Stimulated activated CD8-positive, alpha-beta memory T cell treated with anti-CD3 and anti-CD28 coated beads, Interleukin-4, amount 100 ng/mL, for 4 hours (primary cell): ENCODE data around the gene KCNN1.
"Not testable (repeated sequence)": the region's sequence is repeated elsewhere in the genome, so short reads cannot be mapped to it uniquely, and the experiment has no call there.

Source experiments
- DNase-seq, 2 donors: peaks; one replicate each; pipeline ENCODE4 v3.0.0-alpha.2; 2020; ENCODE audit warnings: low read depth in 2 of 2, low spot score in 1 of 2

The KCNN1 gene

GRCh38 chr19:17966550-17967256 is at the start of gene KCNN1:
TSS of gene KCNN1 (plus strand) at chr19:17967107. CDS start at chr19:17973889, 6,782 bp downstream.
- no peak for DNase-seq

DNA sequence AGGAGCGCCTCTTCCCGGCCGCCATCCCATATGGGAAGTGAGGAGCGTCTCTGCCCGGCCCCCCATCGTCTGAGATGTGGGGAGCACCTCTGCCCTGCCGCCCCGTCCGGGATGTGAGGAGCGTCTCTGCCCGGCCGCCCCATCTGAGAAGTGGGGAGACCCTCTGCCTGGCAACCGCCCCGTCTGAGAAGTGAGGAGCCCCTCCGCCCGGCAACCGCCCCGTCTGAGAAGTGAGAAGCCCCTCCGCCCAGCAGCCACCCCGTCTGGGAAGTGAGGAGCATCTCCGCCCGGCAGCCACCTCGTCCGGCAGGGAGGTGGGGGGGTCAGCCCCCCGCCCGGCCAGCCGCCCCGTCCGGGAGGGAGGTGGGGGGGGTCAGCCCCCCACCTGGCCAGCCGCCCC is 48.8 kb upstream of the KCNN1 start:
- DNase-seq = not testable (repeated sequence)

- DNase-seq = not testable (repeated sequence)
Observed at GRCh38 chr19:17919122-17919521, 47.8 kb upstream of the KCNN1 start.

GRCh38 chr19:17920527-17920926 is 46.4 kb upstream of the KCNN1 start:
- DNase-seq = no peak

DNA sequence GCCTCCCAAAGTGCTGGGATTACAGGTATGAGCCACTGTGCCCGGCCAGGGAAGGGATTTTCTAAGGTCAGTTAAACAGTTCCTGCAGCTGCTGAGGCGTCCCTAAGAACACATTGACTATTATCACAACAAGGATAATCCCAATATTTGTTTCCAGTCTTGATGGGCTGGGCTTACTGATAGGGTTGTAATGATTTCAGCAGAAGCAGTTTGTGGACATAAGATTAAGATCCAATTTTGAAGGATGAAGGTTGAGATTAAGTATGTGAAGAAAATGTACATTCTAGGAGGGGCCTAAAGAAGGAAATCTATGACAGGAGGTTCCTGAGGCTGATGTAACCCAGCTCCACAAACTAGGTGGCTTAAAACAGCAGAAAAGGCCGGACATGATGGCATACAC is 44.8 kb upstream of the KCNN1 start:
- DNase-seq = no peak

- no peak for DNase-seq
Observed at GRCh38 chr19:17926044-17926443, 40.9 kb upstream of the KCNN1 start.

DNA sequence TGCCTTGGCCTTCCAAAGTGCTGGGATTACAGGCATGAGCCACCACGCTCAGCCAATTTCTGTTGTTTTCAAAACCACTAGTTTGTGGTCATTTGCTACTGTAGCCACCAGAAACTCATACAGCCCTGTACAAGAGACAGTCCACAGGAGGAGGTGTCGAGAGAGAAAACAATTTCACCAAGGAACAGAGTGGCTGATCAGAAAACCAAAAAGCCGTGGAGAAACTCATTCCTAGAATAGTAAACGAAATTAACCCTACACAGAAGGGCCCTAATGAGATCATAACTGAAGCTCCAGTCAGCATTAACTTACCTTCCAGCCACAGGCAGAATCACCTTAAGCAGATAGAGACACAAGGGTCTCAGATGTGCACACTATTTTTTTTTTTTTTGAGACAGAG is 37.9 kb upstream of the KCNN1 start:
- no peak for DNase-seq

- DNase-seq = no peak
Observed at GRCh38 chr19:17931532-17932191, 35.2 kb upstream of the KCNN1 start.

GRCh38 chr19:17932485-17933338 is 34.2 kb upstream of the KCNN1 start, which contains the start of gene CCDC124:
TSS of gene CCDC124 (plus strand) at chr19:17933015. CDS start at chr19:17936421, 3,406 bp downstream.
- peak; percentile 81 to 82 for DNase-seq

GRCh38 chr19:17933414-17934129 is 33.3 kb upstream of the KCNN1 start:
- no peak for DNase-seq

DNA sequence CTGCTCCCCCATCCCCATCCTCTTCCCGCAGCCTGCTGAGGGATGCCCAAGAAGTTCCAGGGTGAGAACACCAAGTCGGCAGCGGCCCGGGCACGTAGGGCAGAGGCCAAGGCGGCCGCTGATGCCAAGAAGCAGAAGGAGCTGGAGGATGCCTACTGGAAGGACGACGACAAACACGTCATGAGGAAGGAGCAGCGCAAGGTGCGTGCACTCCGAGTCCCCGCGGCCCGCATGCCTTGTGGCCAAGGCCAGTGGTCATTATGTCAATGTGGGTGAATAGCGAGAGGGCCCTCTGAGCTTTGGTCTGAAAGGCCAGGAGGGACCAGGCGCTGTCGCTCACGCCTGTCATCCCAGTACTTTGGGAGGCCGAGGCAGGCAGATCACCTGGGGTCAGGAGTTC is 30.5 kb upstream of the KCNN1 start:
- DNase-seq = no peak

DNA sequence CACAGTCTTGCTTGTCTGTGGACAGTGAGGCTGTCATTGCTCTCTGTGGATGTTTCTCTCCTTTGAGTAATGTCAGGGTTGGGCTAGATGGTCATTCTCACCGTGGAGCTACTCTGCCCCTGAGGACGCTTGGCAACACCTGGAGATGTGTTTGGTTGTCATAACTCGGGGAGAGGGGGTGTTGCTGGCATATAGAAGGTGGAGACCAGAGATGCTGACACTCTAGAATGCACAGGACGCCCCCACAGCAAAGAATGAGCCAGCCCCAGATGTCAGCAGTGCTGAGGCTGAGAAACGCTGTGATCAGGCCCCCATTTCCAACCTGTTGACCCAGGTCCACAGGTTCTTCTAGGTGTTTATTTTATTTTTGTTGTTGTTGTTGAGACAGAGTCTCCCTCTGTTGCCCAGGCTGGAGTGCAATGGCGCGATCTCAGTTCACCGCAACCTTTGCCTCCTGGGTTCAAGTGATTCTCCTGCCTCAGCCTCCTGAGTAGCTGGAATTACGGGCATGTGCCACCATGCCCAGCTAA is 29.5 kb upstream of the KCNN1 start:
- DNase-seq = no peak

GRCh38 chr19:17938092-17938845 is 28.6 kb upstream of the KCNN1 start:
- DNase-seq = peak; percentile 62 to 73

GRCh38 chr19:17942181-17942580 is 24.7 kb upstream of the KCNN1 start:
- no peak for DNase-seq

DNA sequence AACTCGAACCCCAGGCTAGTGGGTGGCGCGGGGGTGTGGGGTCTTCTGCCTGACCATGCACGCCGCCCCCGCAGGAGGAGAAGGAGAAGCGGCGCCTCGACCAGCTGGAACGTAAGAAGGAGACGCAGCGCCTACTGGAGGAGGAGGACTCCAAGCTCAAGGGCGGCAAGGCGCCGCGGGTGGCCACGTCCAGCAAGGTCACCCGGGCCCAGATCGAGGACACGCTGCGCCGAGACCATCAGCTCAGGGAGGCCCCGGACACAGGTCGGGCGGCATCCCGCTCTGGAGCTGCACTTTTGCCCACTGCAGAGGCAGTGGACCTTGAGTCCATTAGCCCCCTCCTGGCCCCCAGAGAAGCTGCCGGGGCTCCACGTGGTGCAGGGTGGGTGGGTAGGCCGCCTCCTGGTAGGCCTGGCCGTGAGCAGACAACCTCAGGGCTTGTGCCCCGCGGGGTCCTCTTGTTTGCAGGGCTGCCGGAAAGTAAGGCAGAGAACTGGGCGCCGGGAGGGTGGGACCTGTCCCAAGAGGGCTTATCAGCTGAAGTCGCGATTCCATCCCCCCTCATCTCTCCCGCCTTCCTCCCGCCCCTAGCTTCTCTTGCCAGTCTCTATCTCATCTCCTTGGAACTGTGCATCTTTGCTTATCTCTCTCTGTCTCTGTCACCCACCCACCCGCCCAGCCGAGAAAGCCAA is 24.2 kb upstream of the KCNN1 start:
- DNase-seq = no peak

- no peak for DNase-seq
Observed at GRCh38 chr19:17943274-17944221, 23.4 kb upstream of the KCNN1 start.

DNA sequence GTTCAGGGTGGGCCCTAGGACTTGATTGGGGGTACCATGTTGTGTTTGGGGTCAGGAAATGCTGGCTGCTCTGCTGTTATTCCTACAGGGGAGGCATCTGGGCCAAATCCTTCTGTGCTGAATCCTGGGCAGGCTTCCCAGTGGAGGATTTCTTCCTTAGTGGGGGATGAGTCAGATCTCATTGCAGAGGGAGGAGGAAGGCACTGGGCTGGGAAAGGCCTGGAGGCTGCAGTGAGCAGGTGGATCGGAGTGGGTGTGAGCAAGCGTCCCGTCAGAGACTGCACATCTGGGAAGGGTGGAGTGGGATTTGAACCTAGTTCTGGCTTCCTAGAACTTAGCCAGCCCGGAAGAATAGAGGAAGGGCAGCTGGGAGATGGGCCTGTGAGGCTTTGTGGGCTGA is 22.6 kb upstream of the KCNN1 start:
- no peak for DNase-seq
